ENCODE results near the gene KLC1. TPM values are rescaled to one million over a fixed set of nuclear protein-coding genes. Genes with fewer than 3 reads are reported as not detected.

Gene KLC1
- total and polyA plus RNA-seq, 10 of the 15 experiments (the other 5 are each of a cell fraction or from before 2014, with no cell fraction given) = 5.5 to 137 (median 76.1) TPM

GRCh38 chr14:103735022-103735421, 106.0 kb downstream of the KLC1 start (continued):
- TF ChIP-seq RBBP5 (conservative IDR thresholded peaks at IDR 0.05) (no peak), EP300 (IDR thresholded peaks at IDR 0.05; ENCODE audit: borderline replicate concordance in 1 of 2, control insufficient read depth in 1 of 2, low read depth in 2 of 2, low read length in 2 of 2) (no peak), CBX5 (IDR thresholded peaks at IDR 0.05; ENCODE audit: low read depth) (no peak), ZNF592 (IDR thresholded peaks at IDR 0.05) (no peak), ETV6 (conservative IDR thresholded peaks at IDR 0.05 in 1 of 2, IDR thresholded peaks at IDR 0.05 in 1 of 2; ENCODE audit: borderline replicate concordance in 1 of 2, low read depth in 1 of 2) (no peak), HDAC2 (IDR thresholded peaks at IDR 0.05) (no peak), BCL3 (IDR thresholded peaks at IDR 0.05; ENCODE audit: borderline replicate concordance, insufficient read depth, low read depth, low read length, poor library complexity, severe bottlenecking) (no peak), SP1 (IDR thresholded peaks at IDR 0.05; ENCODE audit: low read depth, low read length) (no peak), PBX3 (IDR thresholded peaks at IDR 0.05; ENCODE audit: insufficient replicate concordance, low read depth, low read length) (no peak), ZBTB33 (IDR thresholded peaks at IDR 0.05) (no peak)

All from GM12878 (cell line).